GM10266 (cell line): ENCODE data around the gene TMEM151A.
A peak's percentile ranks its signal among the peaks of the same experiment; 100 is the strongest.
"Not testable (repeated sequence)": the region's sequence is repeated elsewhere in the genome, so short reads cannot be mapped to it uniquely, and the experiment has no call there.

Experiments used
- DNase-seq: peaks from one replicate; pipeline ENCODE4 v3.0.0; 2012; ENCODE audit errors: extremely low spot score
- CTCF ChIP-seq: IDR thresholded peaks from 2 replicates; pipeline ENCODE4 v1.5.1; 2012; ENCODE audit warnings: mild to moderate bottlenecking, low read depth; ENCODE audit not compliant: control insufficient read depth, insufficient read depth; ENCODE audit errors: missing control alignments

TMEM151A gene

GRCh38 chr11:66299186-66299585 lies 7.5 kb downstream of the TMEM151A start:
- no peak for TF ChIP-seq CTCF

GRCh38 chr11:66302656-66303055 lies 11.0 kb downstream of the TMEM151A start:
- no peak for DNase-seq
- no peak for TF ChIP-seq CTCF

More at GRCh38 chr11:66299186-66299585, 7.5 kb downstream of the TMEM151A start:
- no peak for DNase-seq

GRCh38 chr11:66309475-66309874 lies 17.8 kb downstream of the TMEM151A start:
- DNase-seq: no peak
- TF ChIP-seq CTCF: no peak

GRCh38 chr11:66310324-66310723 lies 18.6 kb downstream of the TMEM151A start:
- TF ChIP-seq CTCF: no peak
- no peak for DNase-seq

GRCh38 chr11:66310803-66311440 lies 19.2 kb downstream of the TMEM151A start:
- not testable (repeated sequence) for DNase-seq

GRCh38 chr11:66311470-66311964 lies 19.8 kb downstream of the TMEM151A start:
- TF ChIP-seq CTCF: peak; percentile 91
- DNase-seq: no peak

GRCh38 chr11:66311965-66312548 lies 20.4 kb downstream of the TMEM151A start:
- DNase-seq: peak; percentile 96
- TF ChIP-seq CTCF: no peak
